H1 (cell line): ENCODE measurements around the gene ALPI. TPM values are rescaled to one million over a fixed set of nuclear protein-coding genes. Genes with fewer than 3 reads are reported as not detected.

Experiments used
- CTCF ChIA-PET: fragments of 300-600 bp; sonication (Branson Sonifier 250); formaldehyde crosslinking; loops from one replicate; lab custom pipeline; 2021; ENCODE audit not compliant: partially characterized antibody; lab: Charles Lee
- POLR2A ChIA-PET: fragments of 300-600 bp; sonication (Branson Sonifier 250); formaldehyde crosslinking; loops from one replicate; lab custom pipeline; 2021; ENCODE audit warnings: inconsistent platforms; ENCODE audit not compliant: partially characterized antibody; lab: Charles Lee
- DNase-seq, 2 experiments: peaks; one replicate each; pipeline versions ENCODE4 v3.0.0 to v3.0.0-alpha.2; 2010 to 2022; ENCODE audit warnings: low spot score in 2 of 2, low read depth in 1 of 2, mixed read lengths in 1 of 2
- FAIRE-seq: peaks from 2 replicates; lab custom pipeline; 2011; peaks lifted over from hg19 to GRCh38; lab: Jason Lieb, UNC
- H2AFZ ChIP-seq: 2 replicates; pipeline ENCODE4 v1.8.1; 2012; ENCODE audit warnings: low read length, inconsistent platforms
- H2AK5ac ChIP-seq: 2 replicates; pipeline ENCODE4 v1.6.1; 2013; ENCODE audit warnings: low read depth, low read length
- H2BK120ac ChIP-seq: replicated peaks from 2 replicates; pipeline ENCODE3; 2013; ENCODE audit warnings: low read depth, low read length, inconsistent platforms
- H2BK12ac ChIP-seq: 2 replicates; pipeline ENCODE4 v1.6.1; 2013; ENCODE audit warnings: low read depth, low read length
- H2BK15ac ChIP-seq: 2 replicates; pipeline ENCODE4 v1.6.1; 2013; ENCODE audit warnings: low read length
- H2BK20ac ChIP-seq: 2 replicates; pipeline ENCODE4 v1.6.1; 2013; ENCODE audit warnings: low read length
- H2BK5ac ChIP-seq: 2 replicates; pipeline ENCODE4 v1.6.1; 2013; ENCODE audit warnings: low read depth, low read length
- H3K14ac ChIP-seq: 2 replicates; pipeline ENCODE4 v1.6.1; 2013; ENCODE audit warnings: inconsistent platforms; ENCODE audit not compliant: insufficient read length
- H3K18ac ChIP-seq: 2 replicates; pipeline ENCODE4 v1.6.1; 2013; ENCODE audit warnings: low read length; ENCODE audit errors: extremely low read depth
- H3K23ac ChIP-seq: 2 replicates; pipeline ENCODE4 v1.6.1; 2013; ENCODE audit warnings: inconsistent platforms; ENCODE audit not compliant: insufficient read length
- H3K23me2 ChIP-seq: 2 replicates; pipeline ENCODE4 v1.6.1; 2013; ENCODE audit warnings: low read depth, low read length
- H3K27ac ChIP-seq: 2 replicates; pipeline ENCODE4 v1.6.1; 2011; ENCODE audit warnings: low read depth, low read length, inconsistent platforms
- H3K27me3 ChIP-seq, 4 experiments: replicated peaks in 1 of 4; 1 replicate in 1 of 4; 2 replicates in 3 of 4; pipeline versions ENCODE4 v1.6.1 to v1.8.1; 2011 to 2013; ENCODE audit warnings: low read length in 3 of 4, mild to moderate bottlenecking in 3 of 4, inconsistent platforms in 2 of 4, mixed read lengths in 2 of 4, moderate library complexity in 1 of 4; ENCODE audit not compliant: control insufficient read depth in 3 of 4, insufficient read depth in 3 of 4; ENCODE audit errors: extremely low read depth in 1 of 4
- H3K36me3 ChIP-seq, 4 experiments: 2 replicates each; pipeline versions ENCODE4 v1.6.1 to v1.8.1; 2011 to 2013; ENCODE audit warnings: mild to moderate bottlenecking in 4 of 4, low read length in 3 of 4, moderate library complexity in 2 of 4, control low read depth in 1 of 4, inconsistent platforms in 1 of 4; ENCODE audit not compliant: insufficient read depth in 4 of 4, control insufficient read depth in 2 of 4
- H3K4ac ChIP-seq: replicated peaks from 2 replicates; pipeline ENCODE3; 2013; ENCODE audit warnings: low read length, low read depth, mixed read lengths, inconsistent platforms; ENCODE audit not compliant: insufficient read length
- H3K4me1 ChIP-seq, 4 experiments: replicated peaks in 1 of 4; 1 replicate in 1 of 4; 2 replicates in 3 of 4; pipeline versions ENCODE4 v1.6.1 to v1.8.1; 2011 to 2013; ENCODE audit warnings: low read length in 3 of 4, inconsistent platforms in 2 of 4, mixed read lengths in 1 of 4; ENCODE audit not compliant: insufficient read depth in 4 of 4, control insufficient read depth in 3 of 4
- H3K4me2 ChIP-seq, 2 experiments: 2 replicates each; pipeline versions ENCODE4 v1.6.1 to v1.8.1; 2011 to 2013; ENCODE audit warnings: low read depth in 2 of 2, low read length in 2 of 2, control low read depth in 1 of 2, inconsistent platforms in 1 of 2, mild to moderate bottlenecking in 1 of 2; ENCODE audit not compliant: insufficient read depth in 1 of 2
- H3K4me3 ChIP-seq, 4 experiments: fragments of 200-600, 300-600 bp in 1 of 4; sonication (generic), shearing (Covaris generic), sonication (Bioruptor Twin) in 1 of 4; 2 replicates each; pipeline versions ENCODE4 v1.5.1 to v1.8.1; 2011 to 2016; ENCODE audit warnings: low read length in 4 of 4, low read depth in 3 of 4, control low read depth in 2 of 4, inconsistent platforms in 2 of 4, mild to moderate bottlenecking in 2 of 4, mixed read lengths in 1 of 4, moderate library complexity in 1 of 4; ENCODE audit not compliant: insufficient read depth in 2 of 4; ENCODE audit errors: extremely low read depth in 1 of 4
- H3K56ac ChIP-seq: replicated peaks from 2 replicates; pipeline ENCODE3; 2013; ENCODE audit warnings: low read depth, mild to moderate bottlenecking, mixed read lengths, low read length, inconsistent platforms; ENCODE audit not compliant: insufficient read length
- H3K79me1 ChIP-seq: 2 replicates; pipeline ENCODE4 v1.6.1; 2013; ENCODE audit warnings: low read depth, low read length, control low read depth
- H3K79me2 ChIP-seq, 2 experiments: 2 replicates each; pipeline versions ENCODE4 v1.6.1 to v1.8.1; 2012 to 2013; ENCODE audit warnings: low read length in 2 of 2, mild to moderate bottlenecking in 2 of 2, inconsistent platforms in 1 of 2; ENCODE audit not compliant: insufficient read depth in 2 of 2, control insufficient read depth in 1 of 2
- H3K9ac ChIP-seq, 4 experiments: replicated peaks in 1 of 4; 1 replicate in 1 of 4; 2 replicates in 3 of 4; pipeline versions ENCODE4 v1.6.1 to v1.8.1; 2011 to 2013; ENCODE audit warnings: low read depth in 3 of 4, low read length in 3 of 4, control low read depth in 2 of 4, mild to moderate bottlenecking in 2 of 4, moderate library complexity in 2 of 4, inconsistent platforms in 1 of 4; ENCODE audit errors: extremely low read depth in 1 of 4
- H3K9me3 ChIP-seq, 2 experiments: 2 replicates each; pipeline versions ENCODE4 v1.6.1 to v1.8.1; 2012 to 2013; ENCODE audit warnings: mild to moderate bottlenecking in 2 of 2, moderate library complexity in 2 of 2, control low read depth in 1 of 2, inconsistent platforms in 1 of 2, low read depth in 1 of 2, low read length in 1 of 2, mixed read lengths in 1 of 2; ENCODE audit not compliant: insufficient read depth in 2 of 2
- H4K20me1 ChIP-seq, 2 experiments: replicated peaks in 1 of 2; 2 replicates each; pipeline versions ENCODE3 to v1.8.1; 2011 to 2013; ENCODE audit warnings: inconsistent platforms in 2 of 2, low read length in 2 of 2, mild to moderate bottlenecking in 1 of 2; ENCODE audit not compliant: insufficient read depth in 2 of 2, control insufficient read depth in 1 of 2
- H4K5ac ChIP-seq: 2 replicates; pipeline ENCODE4 v1.6.1; 2013; ENCODE audit warnings: low read length, low read depth, mixed read lengths, inconsistent platforms; ENCODE audit not compliant: insufficient read length
- H4K8ac ChIP-seq: 2 replicates; pipeline ENCODE4 v1.8.0; 2013; ENCODE audit warnings: mild to moderate bottlenecking, moderate library complexity, low read length, inconsistent platforms; ENCODE audit not compliant: insufficient read depth; ENCODE audit errors: extremely low read depth
- H4K91ac ChIP-seq: replicated peaks from 2 replicates; pipeline ENCODE3; 2013; ENCODE audit warnings: low read length, mixed read lengths, inconsistent platforms; ENCODE audit not compliant: insufficient read length
- ASH2L ChIP-seq: fragments of 200-600, 300-600 bp; sonication (generic); IDR thresholded peaks from one replicate; pipeline ENCODE4 v1.7.1; 2017; ENCODE audit warnings: low read length
- HDAC2 ChIP-seq, 2 experiments: fragments of 300-600 bp in 1 of 2; sonication (generic) in 1 of 2; IDR thresholded peaks; 2 replicates each; pipeline ENCODE4 v1.6.1; 2011 to 2012; ENCODE audit warnings: low read depth in 2 of 2, low read length in 2 of 2, mild to moderate bottlenecking in 2 of 2, moderate library complexity in 2 of 2, borderline replicate concordance in 1 of 2, inconsistent platforms in 1 of 2
- KDM4A ChIP-seq: IDR thresholded peaks from one replicate; pipeline ENCODE4 v1.7.1; 2012; ENCODE audit warnings: low read depth, mild to moderate bottlenecking, moderate library complexity, low read length, inconsistent platforms; ENCODE audit not compliant: severe bottlenecking
- POLR2A ChIP-seq, 2 experiments: IDR thresholded peaks; 1 replicate in 1 of 2; 2 replicates in 1 of 2; pipeline ENCODE4 v1.6.1; 2011; ENCODE audit warnings: low read depth in 2 of 2, low read length in 2 of 2, mild to moderate bottlenecking in 2 of 2; ENCODE audit errors: control extremely low read depth in 1 of 2
- POLR2AphosphoS5 ChIP-seq: IDR thresholded peaks from 2 replicates; pipeline ENCODE4 v1.6.1; 2011; ENCODE audit warnings: low read depth, low read length
- WGBS, 2 experiments: shearing (Covaris generic) in 1 of 2; methylation state at CpG; one replicate each; pipeline versions ENCODE4 v1.1.6 to v1.1.7; 2013 to 2015; ENCODE audit warnings: low lambda C conversion rate in 2 of 2, mixed read lengths in 2 of 2, inconsistent platforms in 1 of 2, low coverage in 1 of 2, missing lambda C conversion rate in 1 of 2; ENCODE audit not compliant: insufficient replicate concordance in 2 of 2, insufficient coverage in 1 of 2, insufficient read length in 1 of 2; ENCODE audit errors: extremely low coverage in 1 of 2, missing lambda C conversion rate in 1 of 2; 5-methylcytosine and 5-hydroxymethylcytosine counted together
- polyA plus RNA-seq, 7 experiments: library from polyadenylated mRNA; depleted of rRNA in 3 of 7; stranded (reverse) in 5 of 7; unstranded in 2 of 7; fragments of >200 nt in 5 of 7; fragments of 200-250 nt in 2 of 7; gene quantifications; 1 replicate in 5 of 7; 2 replicates in 1 of 7; 4 replicates in 1 of 7; pipeline versions ENCODE4 v1.2.1 to v1.2.3, GENCODE V29; 2011 to 2013; ENCODE audit warnings: missing spikeins in 2 of 7, mixed read lengths in 2 of 7
- total RNA-seq: library from RNA; stranded (reverse); fragmentation: NEBNext Ultra II Directional; extraction: Animal tissue kit (Norgen Biotek cat#: 25700); gene quantifications from 2 replicates; pipeline ENCODE4 v1.2.1, GENCODE V29; 2021

ALPI gene
- total and polyA plus RNA-seq, 2 of the 8 experiments (the other 6 are each of a cell fraction or from before 2014, with no cell fraction given), result not detected

GRCh38 chr2:232417489-232417888 is 38.5 kb upstream of the ALPI start:
- Histone ChIP-seq H3K79me1 (peaks cover 4% of the 10 kb centered on the region), H3K79me2 (peaks cover 0 to 44% of the 10 kb centered on the region in 2 experiments; a peak in 2 of 4 replicates), H2AFZ (no peak overlapping the region), H2AK5ac (no peak overlapping the region), H2BK15ac (0 out of 2 replicates have a peak overlapping the region, but pooled peaks have one; percentile 21), H3K27ac (no peak overlapping the region), H3K4me1 (peaks cover 2 to 31% (median 20%) of the 10 kb centered on the region in 4 experiments), H3K23ac (no peak overlapping the region), H3K14ac (no peak overlapping the region), H3K23me2 (peaks cover 23% of the 10 kb centered on the region; the same call in 1 of the 2 replicates), H4K20me1 (peaks cover 5 to 13% of the 10 kb centered on the region in 2 experiments), H4K8ac (no peak overlapping the region; the same call in 1 of the 2 replicates), H2BK5ac (no peak overlapping the region), H4K91ac (no peak overlapping the region), H4K5ac (peak overlapping the region; percentile 13), H3K4me3 (peak overlapping the region in 2 of 4 experiments; percentile 76 to 95; a peak in 2 of 8 replicates), H2BK20ac (no peak overlapping the region), H3K36me3 (peaks cover 8 to 63% (median 34%) of the 10 kb centered on the region in 4 experiments), H3K18ac (no peak overlapping the region), H3K4me2 (peak overlapping the region in 1 of 2 experiments; percentile 77; a peak in 2 of 4 replicates), H3K27me3 (peaks cover 12 to 40% (median 36%) of the 10 kb centered on the region in 4 experiments), H3K9me3 (no peaks in the 10 kb centered on the region), H3K9ac (no peak overlapping the region), H3K4ac (no peak overlapping the region), H2BK120ac (no peak overlapping the region), H2BK12ac (no peak overlapping the region), H3K56ac (no peak overlapping the region)
- WGBS, 2 experiments, result 83% methylated on average over 5 of the region's 5 CpGs; no CpG with 5 or more reads in 1 of the 2 experiments
- DNase-seq, result no peak
- FAIRE-seq, result no peak
- ChIA-PET POLR2A (interaction anchor here (1.2 to 8.5 kb wide), 10 partner anchors 11 to 94 kb away, joined by 4 to 70 read pairs (median 5); partner anchors contain the start of gene ALPG), CTCF (interaction anchor here (0.7 to 9.8 kb wide), 12 partner anchors 12 to 492 kb away, joined by 3 to 80 read pairs (median 4); partner anchors contain the start of genes ALPP and PRSS56)
- TF ChIP-seq HDAC2 (IDR thresholded peaks at IDR 0.05; ENCODE audit: borderline replicate concordance in 1 of 2, low read depth in 2 of 2, low read length in 2 of 2), result no peak
- no peak for TF ChIP-seq POLR2A (IDR thresholded peaks at IDR 0.05; ENCODE audit: control extremely low read depth in 1 of 2, low read depth in 2 of 2, low read length in 2 of 2)
- no peak for TF ChIP-seq ASH2L
- 0 out of 2 replicates have a peak, but pooled peaks have one; percentile 5 for TF ChIP-seq POLR2AphosphoS5
- no peak for TF ChIP-seq KDM4A
